KBM-7 (cell line): Measurements from ENCODE around the gene USP24.

Experiments
- DNase-seq: peaks from one replicate; pipeline ENCODE4 v3.0.0-alpha.2; 2015
- in situ Hi-C: fragments of 300-500 bp; cut with MboI; formaldehyde crosslinking; loops from 2 replicates; pipeline ENCODE4 v1.14.3; 2020; ENCODE audit warnings: low sequenced_read_pairs, low pct_unique_long_range_greater_than_20kb, mixed read lengths

Gene USP24, protein sequence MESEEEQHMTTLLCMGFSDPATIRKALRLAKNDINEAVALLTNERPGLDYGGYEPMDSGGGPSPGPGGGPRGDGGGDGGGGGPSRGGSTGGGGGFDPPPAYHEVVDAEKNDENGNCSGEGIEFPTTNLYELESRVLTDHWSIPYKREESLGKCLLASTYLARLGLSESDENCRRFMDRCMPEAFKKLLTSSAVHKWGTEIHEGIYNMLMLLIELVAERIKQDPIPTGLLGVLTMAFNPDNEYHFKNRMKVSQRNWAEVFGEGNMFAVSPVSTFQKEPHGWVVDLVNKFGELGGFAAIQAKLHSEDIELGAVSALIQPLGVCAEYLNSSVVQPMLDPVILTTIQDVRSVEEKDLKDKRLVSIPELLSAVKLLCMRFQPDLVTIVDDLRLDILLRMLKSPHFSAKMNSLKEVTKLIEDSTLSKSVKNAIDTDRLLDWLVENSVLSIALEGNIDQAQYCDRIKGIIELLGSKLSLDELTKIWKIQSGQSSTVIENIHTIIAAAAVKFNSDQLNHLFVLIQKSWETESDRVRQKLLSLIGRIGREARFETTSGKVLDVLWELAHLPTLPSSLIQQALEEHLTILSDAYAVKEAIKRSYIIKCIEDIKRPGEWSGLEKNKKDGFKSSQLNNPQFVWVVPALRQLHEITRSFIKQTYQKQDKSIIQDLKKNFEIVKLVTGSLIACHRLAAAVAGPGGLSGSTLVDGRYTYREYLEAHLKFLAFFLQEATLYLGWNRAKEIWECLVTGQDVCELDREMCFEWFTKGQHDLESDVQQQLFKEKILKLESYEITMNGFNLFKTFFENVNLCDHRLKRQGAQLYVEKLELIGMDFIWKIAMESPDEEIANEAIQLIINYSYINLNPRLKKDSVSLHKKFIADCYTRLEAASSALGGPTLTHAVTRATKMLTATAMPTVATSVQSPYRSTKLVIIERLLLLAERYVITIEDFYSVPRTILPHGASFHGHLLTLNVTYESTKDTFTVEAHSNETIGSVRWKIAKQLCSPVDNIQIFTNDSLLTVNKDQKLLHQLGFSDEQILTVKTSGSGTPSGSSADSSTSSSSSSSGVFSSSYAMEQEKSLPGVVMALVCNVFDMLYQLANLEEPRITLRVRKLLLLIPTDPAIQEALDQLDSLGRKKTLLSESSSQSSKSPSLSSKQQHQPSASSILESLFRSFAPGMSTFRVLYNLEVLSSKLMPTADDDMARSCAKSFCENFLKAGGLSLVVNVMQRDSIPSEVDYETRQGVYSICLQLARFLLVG (N-terminal part only)

DNA sequence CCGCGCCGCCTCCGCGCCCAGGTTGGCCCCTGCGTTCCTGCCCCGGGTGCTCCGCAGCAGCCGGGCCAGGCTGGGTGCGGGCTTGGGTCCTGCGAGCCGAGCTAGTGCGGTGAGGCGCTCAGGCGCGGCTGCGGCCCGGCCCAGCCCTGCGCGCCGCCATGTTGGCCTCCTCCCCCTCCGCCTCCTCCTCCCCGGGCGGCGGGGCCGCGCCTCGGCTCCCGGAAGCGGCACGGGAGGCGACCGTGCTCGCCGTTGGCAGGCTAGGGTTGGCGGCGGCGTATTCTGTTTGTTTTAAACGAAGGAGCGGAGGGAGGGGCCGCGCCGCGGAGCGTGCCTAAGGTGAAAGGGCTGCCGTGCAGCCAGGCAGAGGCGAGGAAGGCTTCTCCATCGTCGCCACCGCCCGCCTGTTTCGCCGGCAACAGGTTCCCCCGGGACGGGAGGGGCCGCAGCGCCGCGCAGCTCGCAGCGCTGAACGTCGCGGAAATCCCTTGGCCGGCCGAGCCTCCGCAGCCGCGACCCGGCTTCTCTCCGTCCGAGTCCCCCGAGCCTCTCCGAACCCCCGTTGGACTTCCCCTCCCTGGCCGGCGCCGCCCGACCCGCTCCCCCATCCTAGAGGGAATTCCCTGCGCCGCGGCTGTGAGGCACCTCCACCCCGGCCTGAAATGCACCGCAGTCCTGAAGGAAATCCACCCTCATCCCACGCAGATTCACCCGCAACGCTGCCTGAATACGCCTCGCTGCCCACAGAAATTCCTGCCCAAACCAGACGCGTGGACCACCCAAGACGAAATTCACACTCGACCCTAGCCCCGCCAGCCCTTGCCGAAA, at the start of gene USP24:
Gene USP24, minus strand, starts transcription at position 171 of the 828 bp plus-strand sequence. CDS start 251 bp downstream, outside the sequence.
- DNase-seq, result peak; percentile 77
- in situ Hi-C loops, result no loop called here

DNA sequence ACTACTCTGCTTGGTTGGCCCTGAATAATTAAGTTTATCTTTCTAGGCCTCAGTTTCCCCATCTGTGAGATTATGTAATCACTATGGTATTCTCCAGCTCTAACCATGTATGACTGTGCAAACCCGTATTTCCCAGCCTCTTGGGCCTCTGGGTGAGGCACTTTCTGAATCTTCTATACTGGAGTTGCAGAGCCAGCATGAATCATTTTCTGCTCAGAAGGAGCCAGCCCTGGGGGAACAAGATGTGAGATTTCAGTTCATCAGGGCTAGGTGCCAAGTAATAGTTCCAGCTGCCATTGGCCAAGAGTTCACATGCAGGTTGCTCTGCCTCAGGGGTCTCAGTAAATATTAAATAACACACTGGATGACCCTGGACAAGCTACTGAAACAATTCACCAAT, 47.7 kb upstream of the USP24 start:
- DNase-seq, result no peak
- in situ Hi-C loops, result no loop called here

DNA sequence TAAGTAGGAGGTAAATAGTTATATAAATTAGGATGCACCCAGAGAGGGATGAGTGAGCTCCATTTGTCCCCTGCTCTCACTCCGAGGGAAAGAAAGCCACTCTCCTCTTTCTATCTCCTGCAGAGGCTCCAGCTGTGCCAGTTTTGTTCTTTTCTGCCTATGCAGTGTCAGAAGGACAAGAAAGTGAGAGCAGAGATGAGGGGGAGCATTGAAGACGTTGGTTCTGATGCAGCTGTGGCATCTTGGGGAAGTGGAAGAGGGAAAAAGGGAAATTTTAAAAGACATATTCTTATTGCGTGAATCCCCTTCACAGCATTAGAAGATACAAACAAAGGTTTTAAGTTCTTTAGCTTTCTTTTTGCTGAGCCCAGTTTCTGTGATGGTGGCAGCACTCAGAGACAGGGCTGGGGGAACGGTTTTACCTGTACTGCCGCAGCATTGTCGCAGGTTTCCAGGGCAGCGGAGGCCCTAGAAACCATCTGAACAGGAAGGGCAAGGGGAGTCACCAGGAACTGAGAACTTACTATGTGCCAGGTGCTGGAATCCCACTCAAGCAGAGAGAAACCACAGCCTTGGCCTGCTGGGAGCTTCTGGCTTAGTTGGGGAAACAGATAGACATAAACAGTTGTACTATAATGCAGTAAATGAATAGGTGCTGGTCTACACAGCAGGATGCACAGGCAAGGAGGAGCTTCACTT, 44.9 kb upstream of the USP24 start:
- peak; percentile 45 for DNase-seq
- in situ Hi-C loops, result no loop called here

DNA sequence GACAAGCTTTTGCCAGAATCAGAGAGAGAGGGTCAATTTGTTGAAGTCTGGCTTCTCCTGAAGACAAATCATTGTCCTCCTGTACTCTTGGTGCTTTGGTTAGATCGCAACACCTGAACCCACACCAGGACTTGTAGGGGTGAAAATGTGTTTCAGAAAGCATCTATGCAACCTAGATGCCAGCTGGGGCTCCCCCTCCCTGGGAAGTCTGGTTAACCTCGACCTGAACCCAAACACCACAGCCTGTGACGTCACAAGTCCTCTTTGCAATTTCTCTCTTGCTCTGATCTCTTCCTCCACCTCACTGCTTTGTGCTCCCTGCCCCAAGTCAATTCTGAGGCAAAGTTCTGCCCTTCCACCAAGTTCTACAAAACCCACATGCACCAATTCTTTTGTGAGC, 42.8 kb upstream of the USP24 start:
- in situ Hi-C loops, result no loop called here
- DNase-seq, result no peak

DNA sequence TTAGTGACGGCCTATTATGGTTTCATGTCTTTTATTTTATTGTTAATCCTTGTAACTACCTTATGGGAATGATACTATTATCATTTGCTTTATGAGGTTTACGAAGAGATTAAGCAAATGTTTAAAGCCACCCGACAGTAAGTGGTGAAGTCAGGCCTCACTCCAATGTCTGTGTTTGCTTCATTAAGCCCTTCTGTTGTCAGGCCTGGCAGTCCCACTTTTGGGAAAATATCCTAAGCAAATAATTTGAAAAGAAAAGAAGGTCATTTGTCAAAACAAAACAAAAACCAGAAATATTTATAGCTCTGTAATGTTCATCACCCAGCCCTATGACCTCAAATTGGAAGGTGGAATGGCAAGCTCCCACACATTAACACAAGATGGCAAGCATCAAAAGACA, 40.7 kb upstream of the USP24 start:
- in situ Hi-C loops, result no loop called here
- DNase-seq, result no peak

DNA sequence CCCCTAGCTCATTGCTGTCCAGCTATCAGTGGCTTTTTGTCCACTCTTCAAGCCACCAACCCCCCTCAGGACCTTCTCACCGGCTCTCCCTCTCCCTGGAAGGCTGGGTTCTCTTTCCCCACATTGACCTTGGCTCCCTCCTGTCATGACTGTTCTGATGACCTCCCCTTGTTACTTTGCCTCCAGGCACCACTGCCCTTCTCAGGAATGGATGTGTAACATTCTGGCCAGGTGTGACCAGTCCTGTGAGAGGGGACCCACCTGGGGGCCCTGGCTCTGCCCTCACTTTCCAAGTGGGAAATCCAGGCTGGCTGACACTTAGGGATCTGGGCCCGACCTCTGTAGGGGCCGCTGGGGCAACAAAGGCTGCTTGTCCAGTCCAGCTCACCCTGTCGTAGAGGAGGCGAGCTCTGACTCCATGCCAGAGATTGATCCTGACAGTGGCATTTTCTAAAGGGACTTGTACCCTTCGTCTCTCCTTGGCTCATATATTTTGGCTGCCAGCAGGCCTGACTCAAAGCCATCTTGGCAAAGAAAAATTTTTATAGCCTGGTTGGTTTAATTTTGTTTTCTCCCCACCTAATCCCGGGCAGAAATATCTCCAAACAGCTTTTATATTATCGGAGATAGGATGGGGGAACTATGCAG, 37.9 kb upstream of the USP24 start:
- DNase-seq, result no peak
- in situ Hi-C loops, result no loop called here

DNA sequence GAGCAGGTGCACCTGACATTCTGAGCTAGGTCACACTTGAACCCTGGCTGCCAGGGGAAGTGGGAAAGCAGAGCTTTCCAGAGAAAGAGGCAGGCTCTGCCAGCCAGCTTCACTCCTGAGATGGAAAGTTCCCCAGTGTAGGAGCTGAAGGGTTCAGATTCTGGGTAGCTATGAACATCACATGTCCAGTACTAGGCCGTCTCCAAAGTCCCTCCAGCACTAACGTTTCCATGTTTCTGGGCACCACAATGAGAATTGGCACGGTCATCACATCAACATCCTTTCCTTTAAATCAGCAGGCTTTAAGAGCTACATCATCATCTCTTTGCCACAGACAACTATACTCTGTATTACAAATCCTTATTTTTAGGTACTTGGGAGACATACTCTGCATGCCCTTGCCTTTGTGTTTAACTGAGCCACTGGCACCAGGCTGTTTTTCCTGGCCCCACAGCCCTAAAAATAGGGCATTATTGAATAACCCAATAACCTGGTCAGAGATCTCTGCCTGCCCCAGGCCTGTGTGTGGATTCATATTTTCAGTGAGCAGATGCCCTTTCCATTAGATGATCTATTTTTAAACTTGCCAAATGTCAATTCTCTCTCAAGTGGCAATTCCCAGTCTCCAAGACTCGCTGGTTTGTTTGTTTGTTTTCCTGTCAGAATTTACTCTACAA, 35.4 kb upstream of the USP24 start:
- in situ Hi-C loops, result no loop called here
- no peak for DNase-seq

DNA sequence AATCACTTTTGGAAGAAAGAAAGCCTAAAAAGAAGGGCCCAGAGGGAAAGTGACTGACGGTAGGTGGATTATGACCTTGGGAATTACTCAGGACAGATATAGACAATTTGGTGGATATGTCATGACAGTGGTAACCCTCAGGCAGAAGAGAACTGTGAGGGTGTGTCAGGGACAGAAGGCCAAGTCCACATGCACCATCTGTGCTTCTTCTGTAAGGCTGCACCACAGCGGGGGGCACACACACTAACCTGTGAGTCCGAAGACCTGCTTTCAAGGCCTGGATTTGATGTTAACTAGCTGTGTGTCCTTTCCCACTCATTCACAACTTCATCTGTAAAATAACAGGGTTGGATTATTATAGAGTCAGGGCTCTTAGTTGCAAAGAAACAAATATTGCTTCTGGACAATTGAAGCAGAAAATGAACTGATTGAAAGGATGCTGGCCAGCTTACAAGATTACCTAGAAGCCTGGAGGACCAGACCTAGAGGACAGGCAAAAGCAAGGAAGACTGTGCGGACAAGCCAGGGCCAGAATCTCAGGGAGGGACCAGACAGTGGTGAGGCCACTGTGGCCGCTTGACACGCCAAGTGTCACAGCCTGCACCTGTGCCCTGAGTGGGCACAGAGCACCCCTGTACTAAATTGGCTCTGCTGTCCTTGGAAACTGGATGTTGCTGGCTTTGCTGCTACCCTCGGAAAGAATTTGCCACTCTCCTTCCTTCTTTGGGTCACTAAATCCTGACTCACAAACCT, 34.7 kb upstream of the USP24 start:
- in situ Hi-C loops, result no loop called here
- DNase-seq, result no peak

DNA sequence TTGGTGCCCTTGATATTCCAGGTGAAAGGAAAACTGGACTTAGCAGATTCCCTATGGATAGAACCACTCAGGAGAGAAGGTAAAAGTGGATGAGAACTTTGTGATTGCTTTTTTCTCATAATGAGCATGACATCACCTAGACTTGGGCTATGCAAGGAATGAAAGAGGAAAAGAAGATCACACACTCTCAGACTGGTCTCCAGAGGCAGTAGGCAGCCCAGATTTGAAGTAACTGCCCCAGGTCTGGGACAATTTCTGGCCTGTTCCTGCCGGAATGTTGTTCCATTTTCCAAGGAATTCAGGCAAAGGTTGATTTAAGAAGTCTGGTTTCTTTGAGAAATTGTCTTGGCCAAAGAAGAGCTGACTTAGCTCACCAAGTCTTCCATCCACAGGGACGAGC, 31.7 kb upstream of the USP24 start:
- DNase-seq, result no peak
- in situ Hi-C loops, result no loop called here

DNA sequence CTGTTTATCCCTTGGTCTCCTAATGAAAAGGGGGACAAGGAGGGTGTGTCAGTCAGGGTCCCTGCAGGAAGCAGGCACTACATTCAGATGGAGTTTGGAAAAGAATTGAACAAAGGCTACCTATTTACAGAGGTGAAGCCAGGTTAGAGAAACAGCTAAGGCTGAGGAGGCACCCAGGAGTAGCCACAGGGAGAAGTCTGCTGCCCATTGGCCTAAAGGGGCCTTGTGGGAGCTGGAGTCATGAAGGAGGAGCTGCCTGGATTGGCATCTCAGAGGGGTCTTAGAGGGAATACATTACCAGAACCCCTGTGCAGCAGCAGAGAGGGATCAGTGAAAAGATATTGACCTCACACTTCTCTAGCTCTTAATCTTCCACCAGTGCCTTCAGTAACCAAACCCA, 31.2 kb upstream of the USP24 start:
- no peak for DNase-seq
- in situ Hi-C loops, result no loop called here

DNA sequence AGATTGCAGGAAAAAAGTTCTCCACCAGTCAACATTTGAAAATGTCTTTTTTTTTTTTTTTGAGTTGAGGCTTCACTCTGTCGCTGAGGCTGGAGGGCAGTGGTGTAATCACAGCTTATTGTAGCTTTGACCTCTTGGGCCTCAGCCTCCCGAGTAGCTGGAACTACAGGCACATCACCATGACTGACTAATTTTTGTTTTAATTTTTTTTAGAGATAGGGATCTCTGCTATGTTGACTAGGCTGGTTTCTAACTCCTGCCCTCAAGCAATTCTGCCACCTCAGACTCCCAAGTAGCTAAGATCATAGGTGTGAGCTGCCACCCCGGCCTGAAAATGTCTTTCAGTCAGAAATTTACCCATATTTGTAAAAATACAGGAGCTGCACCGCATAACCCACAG, 30.6 kb upstream of the USP24 start:
- in situ Hi-C loops, result no loop called here
- DNase-seq, result no peak

DNA sequence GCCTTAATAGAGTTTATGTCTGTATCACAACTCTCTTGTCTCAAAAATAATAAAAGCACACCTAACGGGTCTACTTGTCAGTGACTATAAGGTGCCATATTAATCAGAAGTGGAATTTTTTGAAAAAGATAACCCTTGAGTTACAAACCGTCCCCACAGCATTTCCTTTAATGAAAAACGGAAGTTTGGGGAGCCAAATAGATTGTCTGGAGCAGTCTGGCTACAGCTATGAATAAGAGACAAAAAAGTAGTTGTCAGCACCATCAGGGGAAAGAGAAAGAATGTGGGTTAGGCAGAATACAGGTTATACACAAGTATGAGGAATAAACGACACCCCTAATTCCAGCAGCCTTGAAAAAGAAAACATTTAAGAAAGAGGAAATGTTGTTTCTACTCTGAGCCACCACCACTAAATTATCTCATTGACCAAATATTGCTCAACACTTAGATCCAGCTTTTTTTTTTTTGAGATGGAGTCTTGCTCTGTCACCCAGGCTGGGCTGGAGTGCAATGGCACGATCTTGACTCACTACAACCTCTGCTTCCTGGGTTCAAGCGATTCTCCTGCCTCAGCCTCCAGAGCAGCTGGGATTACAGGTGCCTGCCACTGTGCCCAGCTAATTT, 29.4 kb upstream of the USP24 start:
- in situ Hi-C loops, result no loop called here
- DNase-seq, result peak; percentile 73

DNA sequence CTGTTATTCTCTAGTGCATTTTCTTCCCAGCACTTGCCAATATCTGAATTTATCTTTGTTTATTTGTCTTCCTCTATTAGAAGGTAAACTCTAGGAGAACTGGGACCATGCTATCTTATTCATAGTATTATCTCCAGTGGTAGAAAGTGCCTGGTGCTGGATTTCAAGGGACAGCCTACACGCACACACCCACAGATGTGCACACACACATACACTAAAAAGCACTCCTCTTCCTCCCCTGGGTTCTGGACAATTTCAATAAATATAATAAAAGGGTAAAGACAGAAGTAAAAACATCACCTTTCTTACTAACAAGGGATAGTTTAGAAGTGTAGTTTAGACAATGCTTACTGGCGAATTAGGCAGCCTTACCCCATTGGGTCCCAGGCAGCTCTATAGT, 28.5 kb upstream of the USP24 start:
- in situ Hi-C loops, result no loop called here
- DNase-seq, result no peak

DNA sequence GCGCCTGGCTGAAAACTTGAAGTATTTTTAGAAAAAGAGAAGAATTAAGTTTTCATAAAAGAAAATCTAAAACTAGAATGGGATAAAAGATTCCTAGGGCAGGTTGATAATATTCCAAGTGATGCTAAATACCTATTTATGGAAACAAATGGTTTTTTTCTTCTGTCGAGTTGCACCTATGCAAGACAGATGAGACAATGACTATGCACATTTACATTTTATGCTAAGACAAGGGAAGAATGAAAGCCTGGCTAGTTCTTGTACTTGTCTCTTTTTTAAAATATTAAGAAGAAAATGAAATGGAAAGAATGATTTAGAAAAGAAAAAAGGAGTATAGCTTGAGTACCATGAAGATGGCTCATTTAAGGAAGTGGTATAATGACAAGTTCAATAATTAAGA, 24.4 kb upstream of the USP24 start:
- in situ Hi-C loops, result no loop called here
- no peak for DNase-seq

DNA sequence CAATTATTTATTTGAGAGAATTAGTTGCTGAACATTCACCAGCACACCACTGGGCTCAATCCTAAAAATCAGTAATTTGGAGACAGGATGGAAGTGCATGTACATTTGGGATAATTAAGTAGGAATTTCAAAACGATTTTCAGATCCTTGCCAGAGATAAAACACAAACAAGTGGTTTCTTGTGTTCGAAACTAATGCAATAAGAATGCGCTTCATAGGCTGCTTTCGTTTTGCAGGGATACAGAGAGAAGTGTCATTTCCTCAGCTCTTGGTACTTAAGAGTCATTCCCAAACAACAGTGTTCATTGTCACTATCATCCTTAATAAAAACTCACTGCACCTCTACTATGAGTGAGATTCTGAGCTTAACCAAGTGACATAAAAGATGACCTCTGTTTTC, 20.6 kb upstream of the USP24 start:
- in situ Hi-C loops, result no loop called here
- no peak for DNase-seq

DNA sequence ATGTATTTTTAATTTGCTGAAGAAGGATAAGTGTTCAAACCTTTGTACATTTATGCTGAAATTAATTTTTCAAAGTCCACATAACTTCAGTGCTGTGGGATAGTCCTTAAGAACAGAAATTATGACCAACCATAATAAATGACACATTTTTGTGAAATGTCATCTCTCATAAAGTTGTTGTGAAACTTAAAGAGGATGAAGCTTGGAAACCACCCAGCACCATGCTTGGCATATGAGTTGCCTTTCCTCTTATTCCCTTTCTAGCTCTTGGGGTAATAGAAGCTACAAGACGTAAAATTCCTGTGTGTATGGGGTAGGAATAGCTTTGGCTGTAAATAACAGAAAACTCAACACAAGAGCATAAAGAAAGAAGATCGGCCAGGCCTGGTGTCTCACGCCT, 18.9 kb upstream of the USP24 start:
- DNase-seq, result no peak
- in situ Hi-C loops, result no loop called here
